ENCODE data around the gene CSF3R. TPM values are rescaled to one million over a fixed set of nuclear protein-coding genes. Genes with fewer than 3 reads are reported as not detected.

The CSF3R gene
- total RNA-seq, 1 donor from 2014 or later, result not detected

GRCh38 chr1:36453051-36453450, 29.7 kb downstream of the CSF3R start:
- H3K4me3 Mint-ChIP-seq (ENCODE audit: unreplicated experiment), result no peak overlapping the region
- no peak for TF ChIP-seq CTCF (IDR thresholded peaks at IDR 0.05; ENCODE audit: partially characterized antibody, unreplicated experiment)
- peaks cover 4% of the 10 kb centered on the region for H3K36me3 Mint-ChIP-seq (ENCODE audit: unreplicated experiment)

GRCh38 chr1:36450919-36451305, 31.8 kb downstream of the CSF3R start:
- Mint-ChIP-seq H3K9me3 (ENCODE audit: unreplicated experiment) (peaks cover 5% of the 10 kb centered on the region), H3K36me3 (ENCODE audit: unreplicated experiment) (peaks cover 4% of the 10 kb centered on the region), H3K4me3 (ENCODE audit: unreplicated experiment) (peak overlapping the region; percentile 91), H3K4me1 (ENCODE audit: low read depth, unreplicated experiment) (peaks cover 28% of the 10 kb centered on the region), H3K27me3 (ENCODE audit: unreplicated experiment) (peaks cover 9% of the 10 kb centered on the region), H3K27ac (ENCODE audit: unreplicated experiment) (peak overlapping the region; percentile 75)
- no peak for DNase-seq
- no peak for TF ChIP-seq CTCF (IDR thresholded peaks at IDR 0.05; ENCODE audit: partially characterized antibody, unreplicated experiment)

More at GRCh38 chr1:36453051-36453450, 29.7 kb downstream of the CSF3R start:
- no peak overlapping the region for H3K27ac Mint-ChIP-seq (ENCODE audit: unreplicated experiment)
- H3K27me3 Mint-ChIP-seq (ENCODE audit: unreplicated experiment), result peaks cover 9% of the 10 kb centered on the region
- peaks cover 5% of the 10 kb centered on the region for H3K9me3 Mint-ChIP-seq (ENCODE audit: unreplicated experiment)
- no peak for DNase-seq
- peaks cover 18% of the 10 kb centered on the region for H3K4me1 Mint-ChIP-seq (ENCODE audit: low read depth, unreplicated experiment)

GRCh38 chr1:36450270-36450918, 32.3 kb downstream of the CSF3R start, which contains the start of gene OSCP1:
Gene OSCP1 (minus strand): TSS chr1:36450451. CDS start chr1:36450369, 82 bp downstream.
- no peak for TF ChIP-seq CTCF (IDR thresholded peaks at IDR 0.05; ENCODE audit: partially characterized antibody, unreplicated experiment)
- Mint-ChIP-seq H3K27me3 (ENCODE audit: unreplicated experiment) (peaks cover 9% of the 10 kb centered on the region), H3K9me3 (ENCODE audit: unreplicated experiment) (peaks cover 5% of the 10 kb centered on the region), H3K4me1 (ENCODE audit: low read depth, unreplicated experiment) (peaks cover 28% of the 10 kb centered on the region), H3K27ac (ENCODE audit: unreplicated experiment) (peak within 1 kb of the TSS; percentile 75), H3K36me3 (ENCODE audit: unreplicated experiment) (peaks cover 4% of the 10 kb centered on the region), H3K4me3 (ENCODE audit: unreplicated experiment) (peak within 1 kb of the TSS; percentile 91)
- DNase-seq, result peak; percentile 96

- peaks cover 9% of the 10 kb centered on the region for H3K27me3 Mint-ChIP-seq (ENCODE audit: unreplicated experiment)
- H3K4me3 Mint-ChIP-seq (ENCODE audit: unreplicated experiment), result peak overlapping the region; percentile 73
- no peak for DNase-seq
- peak; percentile 15 for TF ChIP-seq CTCF (IDR thresholded peaks at IDR 0.05; ENCODE audit: partially characterized antibody, unreplicated experiment)
- H3K9me3 Mint-ChIP-seq (ENCODE audit: unreplicated experiment), result peaks cover 5% of the 10 kb centered on the region
- peaks cover 4% of the 10 kb centered on the region for H3K36me3 Mint-ChIP-seq (ENCODE audit: unreplicated experiment)
- H3K27ac Mint-ChIP-seq (ENCODE audit: unreplicated experiment), result peak overlapping the region; percentile 75
- H3K4me1 Mint-ChIP-seq (ENCODE audit: low read depth, unreplicated experiment), result peaks cover 28% of the 10 kb centered on the region
Measured at GRCh38 chr1:36448530-36449056, 34.1 kb downstream of the CSF3R start.

GRCh38 chr1:36447450-36447849, 35.3 kb downstream of the CSF3R start:
- peaks cover 3% of the 10 kb centered on the region for H3K36me3 Mint-ChIP-seq (ENCODE audit: unreplicated experiment)
- DNase-seq, result no peak
- peaks cover 8% of the 10 kb centered on the region for H3K27me3 Mint-ChIP-seq (ENCODE audit: unreplicated experiment)

More at GRCh38 chr1:36447450-36447849, 35.3 kb downstream of the CSF3R start:
- no peak overlapping the region for H3K4me3 Mint-ChIP-seq (ENCODE audit: unreplicated experiment)
- peak overlapping the region; percentile 50 for H3K27ac Mint-ChIP-seq (ENCODE audit: unreplicated experiment)
- peaks cover 5% of the 10 kb centered on the region for H3K9me3 Mint-ChIP-seq (ENCODE audit: unreplicated experiment)
- H3K4me1 Mint-ChIP-seq (ENCODE audit: low read depth, unreplicated experiment), result peaks cover 28% of the 10 kb centered on the region
- no peak for TF ChIP-seq CTCF (IDR thresholded peaks at IDR 0.05; ENCODE audit: partially characterized antibody, unreplicated experiment)

All from glutamatergic neuron (in vitro differentiated cells).